Hematopoietic multipotent progenitor cell treated with erythropoietin and hydrocortisone succinate and interleukin-3 and kit ligand, for 4 days (in vitro differentiated cells): ENCODE data around the gene KLK15.
A peak's percentile ranks its signal among the peaks of the same experiment; 100 is the strongest.

ENCODE experiments used
- DNase-seq: peaks from one replicate; pipeline ENCODE4 v3.0.0-alpha.2; 2015

KLK15 gene

DNA sequence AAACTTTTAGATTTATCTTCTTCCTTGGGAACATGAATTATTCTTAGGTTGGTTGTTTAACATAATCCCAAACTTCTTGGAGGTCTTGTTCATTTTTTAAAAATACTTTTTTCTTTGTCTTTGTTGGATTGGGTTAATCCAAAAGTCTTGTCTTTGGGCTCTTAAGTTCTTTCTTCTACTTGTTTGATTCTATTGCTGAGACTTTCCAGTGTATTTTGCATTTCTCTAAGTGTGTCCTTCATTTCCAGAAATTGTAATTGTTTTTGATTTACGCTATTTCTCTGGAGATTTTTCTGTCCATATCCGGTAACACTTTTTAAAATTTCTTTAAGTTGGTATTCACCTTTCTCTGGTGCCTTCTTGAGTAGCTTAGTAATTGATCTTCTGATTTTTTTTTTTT lies 9.8 kb upstream of the KLK15 start:
- DNase-seq, result no peak

DNA sequence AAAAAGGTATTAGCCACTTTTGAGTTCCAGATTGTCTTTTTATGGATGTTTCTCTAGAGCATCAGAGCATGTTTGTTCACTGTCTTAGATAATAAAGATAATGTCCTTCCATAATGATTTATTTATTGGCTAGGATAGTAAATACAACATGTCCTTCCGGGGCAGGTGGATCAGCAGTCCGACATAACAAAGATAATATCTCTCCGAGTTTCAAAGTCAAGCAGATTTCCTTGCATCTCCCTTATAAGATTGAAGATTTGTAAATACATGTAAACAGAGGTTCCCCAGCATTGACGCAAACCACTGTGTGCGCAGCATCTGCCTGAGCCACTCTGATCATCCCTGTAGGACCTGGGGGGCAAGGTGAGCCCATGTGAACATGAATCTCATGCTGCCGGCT lies 8.8 kb upstream of the KLK15 start:
- no peak for DNase-seq

DNA sequence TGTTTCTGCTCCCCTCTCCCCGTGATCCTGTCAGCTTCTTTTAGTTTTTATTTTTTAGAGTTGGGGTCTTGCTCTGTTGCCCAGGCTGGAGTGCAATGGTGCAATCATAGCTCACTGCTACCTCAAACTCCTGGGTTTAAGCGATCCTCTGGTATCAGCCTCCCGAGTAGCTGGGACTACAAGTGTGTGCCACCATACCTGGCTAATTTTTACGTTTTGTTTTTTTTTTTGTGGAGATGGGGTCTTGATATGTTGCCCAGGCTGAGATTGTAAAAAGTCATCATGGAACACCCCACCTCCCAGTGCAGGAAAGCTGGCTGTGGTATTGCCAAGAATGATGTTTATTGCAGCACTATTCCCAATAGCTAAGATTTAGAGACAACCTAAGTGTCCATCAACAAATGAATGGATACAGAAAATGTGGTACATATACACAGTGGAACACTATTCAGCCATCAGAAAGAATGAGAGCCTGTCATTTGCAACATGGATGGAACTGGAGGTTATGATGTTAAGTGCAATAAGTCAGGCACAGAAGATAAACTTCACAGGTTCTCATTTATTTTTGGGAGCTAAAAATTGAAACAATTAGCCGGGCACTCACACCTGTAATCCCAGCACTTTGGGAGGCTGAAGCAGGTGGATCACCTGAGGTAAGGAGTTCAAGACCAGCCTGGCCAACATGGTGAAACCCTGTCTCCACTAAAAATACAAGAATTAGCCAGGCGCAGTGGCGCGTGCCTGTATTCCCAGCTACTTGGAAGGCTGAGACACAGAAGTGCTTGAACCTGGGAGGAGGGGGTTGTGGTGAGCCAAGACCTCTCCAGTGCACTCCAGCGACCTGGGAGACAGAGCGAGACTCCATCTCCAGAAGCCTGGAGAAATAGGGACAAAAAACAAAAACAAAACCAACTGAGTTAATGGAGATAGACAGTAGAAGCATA lies 6.6 kb upstream of the KLK15 start:
- DNase-seq, result no peak

DNA sequence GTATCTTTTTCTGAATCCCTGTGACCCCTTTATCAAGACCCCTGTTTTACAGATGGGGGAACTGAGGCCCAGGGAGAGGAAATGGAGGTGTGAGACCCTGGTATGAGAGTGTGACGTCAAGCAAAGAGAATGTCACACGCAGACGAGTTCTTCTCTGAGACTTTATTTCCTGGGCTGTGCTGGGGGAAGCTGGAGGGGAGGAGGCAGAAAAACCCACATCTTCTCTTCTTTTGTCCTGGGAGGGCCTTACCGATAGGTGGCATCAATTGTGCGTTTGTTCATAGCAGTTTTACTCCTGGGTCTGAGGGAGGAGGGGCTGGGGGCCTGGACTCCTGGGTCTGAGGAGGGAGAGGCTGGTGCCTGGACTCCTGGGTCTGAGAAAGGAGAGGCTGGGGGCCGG lies 4.9 kb upstream of the KLK15 start:
- DNase-seq, result peak; percentile 43

DNA sequence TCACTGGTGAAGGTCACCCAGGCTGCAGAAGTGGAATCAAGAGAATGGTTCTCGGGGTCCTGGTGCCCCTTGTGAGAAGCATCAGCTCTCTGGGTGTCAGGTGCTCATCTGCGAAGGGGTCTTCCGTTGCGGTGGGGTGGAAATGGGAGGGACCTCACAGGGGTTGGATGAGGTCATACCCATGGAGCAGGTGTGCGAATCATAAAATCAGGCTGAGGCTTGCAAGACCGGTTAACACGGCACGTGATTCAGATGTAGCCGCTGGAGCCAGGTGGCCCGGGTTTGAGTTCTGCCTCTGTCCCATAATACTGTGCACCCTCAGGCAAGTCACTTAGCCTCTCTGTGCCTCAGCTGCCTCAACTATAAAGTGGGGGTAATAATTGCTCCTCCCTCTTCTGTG lies 3.9 kb upstream of the KLK15 start:
- no peak for DNase-seq

DNA sequence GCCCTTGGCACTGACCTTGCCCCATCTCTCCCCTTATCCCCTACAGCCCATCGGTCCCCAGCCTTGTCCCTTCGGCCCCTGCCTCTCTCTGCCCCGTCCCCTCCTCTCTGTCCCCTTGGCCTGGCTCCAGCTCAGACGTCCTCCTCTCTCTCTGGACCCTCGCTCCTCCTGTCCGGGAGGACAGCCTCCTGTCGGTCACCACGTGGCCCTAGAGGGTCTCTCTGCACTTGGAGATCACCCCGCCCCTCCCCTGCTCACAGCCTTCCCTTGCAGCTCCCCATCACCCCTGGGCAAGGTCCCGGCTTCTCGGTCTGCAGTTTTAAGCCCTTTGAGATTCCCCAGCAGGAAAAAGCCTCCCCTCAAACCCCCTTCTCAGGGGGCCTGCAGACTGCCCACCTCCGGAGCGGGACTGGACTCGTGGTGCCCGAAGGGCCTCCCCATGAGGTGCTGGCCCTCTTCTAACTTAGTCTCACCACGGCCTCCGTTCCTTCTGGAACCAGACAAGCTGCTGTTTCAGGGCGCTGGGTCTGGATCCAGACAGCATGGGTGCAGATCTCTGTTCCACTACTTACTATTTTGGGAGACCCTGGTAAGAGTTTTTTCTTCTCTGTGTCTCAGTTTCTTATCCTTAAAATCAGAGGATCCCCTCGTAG lies 3.3 kb upstream of the KLK15 start:
- DNase-seq, result no peak

DNA sequence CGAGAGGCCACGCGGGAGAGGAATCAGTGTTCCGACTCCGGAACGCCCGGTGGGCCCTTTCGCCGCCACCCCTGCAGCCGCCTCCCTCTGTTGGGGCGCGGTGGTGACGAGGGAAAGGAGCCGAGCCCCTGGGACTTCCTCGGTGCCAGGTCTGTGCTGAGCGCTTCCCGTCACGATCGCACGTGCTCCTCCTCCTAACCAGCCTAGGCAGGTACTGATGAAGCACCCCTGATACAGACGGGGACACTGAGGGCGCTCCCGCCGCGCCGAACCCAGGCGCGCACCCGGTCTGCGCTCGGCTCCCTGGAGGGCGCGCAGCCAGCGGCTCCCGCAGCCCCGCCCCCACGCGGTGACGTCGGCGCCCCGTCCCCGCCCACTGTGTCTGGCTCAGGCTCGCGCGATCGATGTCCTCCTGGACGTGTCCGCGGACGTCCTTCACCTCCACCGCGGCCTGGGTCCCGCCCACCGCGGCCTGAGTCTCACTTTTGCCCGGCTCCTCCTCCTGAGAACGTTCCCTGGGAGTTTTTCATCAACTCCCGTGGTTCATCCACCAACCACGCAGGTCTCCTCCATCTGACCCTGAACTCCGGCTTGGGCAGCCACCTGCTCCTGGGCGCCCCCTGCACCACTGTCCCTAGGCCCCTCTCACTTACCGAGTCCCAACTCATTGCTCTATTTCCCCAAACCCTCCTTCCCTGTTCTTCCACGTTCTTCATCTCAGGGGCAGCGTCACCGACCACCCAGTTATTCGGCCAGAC lies 2.6 kb upstream of the KLK15 start:
- peak; percentile 71 for DNase-seq

DNA sequence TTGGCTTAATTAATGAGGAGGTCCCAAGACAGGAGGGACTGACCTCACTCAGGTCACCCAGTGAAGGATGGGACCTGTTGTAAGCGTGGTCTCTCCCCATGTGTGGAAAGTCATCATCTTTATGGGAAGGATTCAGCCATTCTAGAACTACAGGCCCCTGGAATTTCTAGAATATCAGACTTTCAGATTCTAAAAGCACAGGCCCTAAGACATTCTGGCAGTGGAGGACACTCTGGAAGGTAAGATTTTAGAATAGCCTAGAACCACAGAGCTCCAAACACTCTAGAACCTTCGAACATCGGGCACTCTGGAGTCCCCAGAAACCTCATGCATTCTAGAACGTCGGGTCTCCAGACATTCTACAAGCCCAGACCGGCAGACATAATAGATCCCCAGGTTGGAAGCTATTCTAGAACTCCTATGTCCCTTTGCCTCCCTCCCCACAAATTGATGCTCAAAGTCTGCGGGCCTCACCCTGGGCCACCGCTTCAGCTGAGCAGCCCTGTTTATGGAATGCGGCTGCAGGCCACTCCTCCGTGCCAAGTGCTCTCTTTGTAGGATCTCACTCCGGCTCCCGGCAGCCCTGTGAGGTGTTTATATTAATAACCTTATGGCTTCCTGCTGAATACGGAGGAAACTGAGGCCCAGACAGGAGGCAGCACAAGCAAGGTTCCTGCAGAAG lies 1.9 kb upstream of the KLK15 start:
- DNase-seq, result no peak

DNA sequence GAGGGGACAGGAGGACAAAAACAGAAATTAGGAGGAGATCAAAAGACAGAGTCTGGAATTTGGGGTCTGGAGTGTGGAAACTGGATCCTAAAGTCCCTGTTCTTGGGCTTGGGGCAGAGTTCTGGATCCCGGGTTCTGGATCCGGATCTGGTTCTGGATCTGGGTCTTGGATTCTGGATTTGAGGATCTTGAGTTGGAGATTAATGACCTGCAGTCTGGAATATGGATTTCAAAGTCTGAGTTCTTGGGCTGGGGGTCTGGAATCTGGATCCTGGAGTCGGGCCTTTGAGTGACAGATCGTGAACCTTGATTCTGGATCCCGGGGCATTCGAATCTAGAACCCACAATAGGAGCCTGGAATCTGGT lies 411 bp upstream of the KLK15 start:
- DNase-seq, result no peak

DNA sequence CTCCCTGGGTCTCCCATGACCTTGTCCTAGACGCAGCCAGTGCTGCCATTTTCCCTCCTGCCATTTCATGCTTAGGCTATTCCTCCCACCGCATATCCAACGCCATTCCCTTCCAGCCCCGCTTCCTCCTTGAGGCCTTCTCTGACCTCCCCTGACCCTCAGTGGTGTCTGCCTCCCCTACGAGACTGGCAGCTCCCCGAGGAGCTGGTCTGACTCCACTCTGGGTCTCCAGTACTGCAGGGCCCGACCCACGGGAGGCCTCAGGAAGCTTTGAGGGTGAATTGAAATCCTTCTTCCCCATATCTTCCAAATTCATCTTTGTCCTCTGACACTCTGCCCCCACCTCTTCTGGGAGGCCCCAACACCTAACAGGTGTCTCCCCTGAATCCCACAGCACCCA lies 708 bp downstream of the KLK15 start:
- DNase-seq, result no peak

DNA sequence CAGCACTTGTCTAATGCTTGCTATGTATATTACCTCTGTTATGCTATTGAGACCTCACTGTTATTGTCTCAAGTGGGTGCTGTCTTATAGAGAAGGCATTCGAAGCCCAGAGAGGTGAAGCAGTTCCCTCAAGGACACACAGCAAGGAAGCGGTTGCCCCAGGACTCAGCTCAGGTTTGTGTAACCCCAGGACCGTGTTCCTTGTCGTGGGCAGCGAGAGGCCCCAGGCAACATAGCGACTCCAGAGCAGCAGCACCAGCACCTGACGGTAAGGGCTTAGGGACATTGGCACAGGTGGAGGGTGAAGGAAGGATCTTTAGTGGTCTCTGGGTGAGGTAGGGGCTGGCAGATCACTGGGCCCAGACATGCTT lies 2.4 kb downstream of the KLK15 start:
- no peak for DNase-seq

DNA sequence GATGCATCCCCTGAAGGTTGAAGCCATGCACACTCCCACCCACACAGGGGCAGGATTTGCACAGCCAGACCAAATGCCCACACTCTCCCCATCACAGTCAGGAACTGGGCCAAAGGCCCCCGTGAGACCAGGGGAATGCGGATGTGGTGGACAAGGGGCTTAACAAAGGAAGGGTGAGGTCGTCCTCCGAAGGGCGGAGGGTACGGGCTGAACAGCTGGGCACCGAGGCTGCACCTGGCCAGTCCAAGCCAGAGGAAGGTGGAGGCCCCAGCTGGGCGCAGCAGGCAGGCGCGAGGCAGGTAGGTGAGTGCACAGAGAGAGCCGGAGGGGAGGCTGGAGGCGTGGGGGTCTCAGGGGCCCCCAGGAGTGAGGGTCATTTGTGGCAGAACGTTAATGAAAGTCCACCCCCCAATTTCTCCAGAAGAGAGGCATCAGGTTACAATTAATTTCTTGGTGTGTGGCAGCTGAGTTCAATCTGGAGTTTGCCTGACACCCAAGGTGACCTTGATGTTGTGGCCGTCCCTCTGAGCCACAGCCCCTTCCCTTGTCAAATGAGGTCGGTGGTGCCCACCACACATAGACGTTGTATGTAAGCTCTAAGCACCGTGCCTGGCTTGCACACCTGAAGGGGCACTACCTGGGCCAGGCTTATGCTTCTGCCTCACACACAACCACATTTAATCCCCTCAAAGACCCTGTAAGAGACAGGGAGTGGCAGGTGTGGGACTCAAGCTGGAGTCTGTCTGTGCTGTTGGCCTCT lies 2.9 kb downstream of the KLK15 start:
- DNase-seq, result no peak

DNA sequence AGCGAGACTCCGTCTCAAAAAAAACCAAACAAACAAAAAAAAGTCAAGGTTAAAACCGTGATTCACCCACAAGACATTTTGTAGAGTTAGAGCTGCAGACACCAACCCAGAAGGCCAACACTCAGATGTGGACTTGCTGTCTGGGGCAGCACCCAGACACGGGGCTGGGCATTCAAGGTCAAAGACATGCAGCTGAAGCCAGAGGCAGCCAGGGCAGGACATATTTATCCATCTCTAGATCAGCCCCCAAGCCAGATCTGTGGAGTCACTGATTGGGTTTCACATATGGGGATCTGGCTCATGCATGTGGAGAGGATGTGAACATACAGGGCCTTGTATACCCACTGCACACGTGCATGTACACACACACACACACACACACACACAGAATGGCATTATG lies 3.6 kb downstream of the KLK15 start:
- DNase-seq, result no peak

DNA sequence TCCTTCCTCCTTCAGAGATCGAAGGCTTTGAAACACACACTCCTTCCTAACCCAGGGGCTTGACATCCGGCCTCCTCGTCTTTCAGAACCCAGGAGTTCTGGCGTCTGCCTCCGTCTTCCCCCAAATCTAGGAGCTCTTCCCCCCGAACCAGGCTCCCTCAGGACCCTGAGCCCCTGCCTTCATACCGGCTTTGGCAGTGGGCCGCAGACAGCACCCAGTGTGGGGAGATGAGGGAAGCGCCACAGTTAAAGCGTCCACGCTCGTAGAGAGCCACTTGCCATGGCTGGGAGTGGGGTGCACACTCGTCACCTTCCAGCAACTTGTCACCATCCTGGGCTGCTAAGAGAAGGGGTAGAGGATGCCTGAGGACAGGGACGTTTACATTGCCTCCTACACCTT lies 5.9 kb downstream of the KLK15 start:
- no peak for DNase-seq

DNA sequence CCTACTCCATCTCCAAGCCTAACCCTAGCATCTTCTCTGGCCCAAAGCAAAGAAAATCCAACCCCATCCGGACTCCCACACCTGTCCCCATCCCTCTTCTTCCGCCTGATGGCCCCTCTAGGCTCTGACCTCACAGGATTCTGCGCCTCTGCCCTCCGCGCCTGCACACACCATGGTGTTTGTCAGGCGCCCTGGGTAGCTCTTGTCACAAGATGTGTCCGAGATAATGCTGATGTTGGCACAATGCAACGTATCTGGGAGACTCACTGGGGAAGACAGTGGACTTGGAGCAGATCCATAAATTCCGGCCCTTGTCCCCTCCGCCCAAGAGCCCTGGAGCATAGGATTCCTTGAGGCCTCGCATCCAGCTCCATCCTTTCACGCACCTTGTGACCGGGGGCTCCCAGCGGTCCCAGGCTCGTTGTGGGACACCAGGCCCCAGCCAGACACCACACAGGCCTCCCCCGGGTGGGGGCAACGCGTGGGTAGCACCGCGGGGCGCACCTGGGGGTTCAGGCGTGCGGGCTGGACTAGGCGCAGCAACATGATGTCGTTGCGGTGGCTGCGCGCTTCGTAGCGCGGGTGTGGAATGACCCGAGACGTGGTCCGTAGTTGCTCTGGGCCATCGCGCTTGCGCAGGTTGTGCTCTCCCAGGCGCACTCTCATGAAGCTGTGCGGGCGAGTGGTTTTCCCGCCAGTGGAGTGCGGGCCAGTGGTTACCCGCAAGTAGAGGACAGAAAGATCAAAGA lies 6.7 kb downstream of the KLK15 start:
- no peak for DNase-seq

DNA sequence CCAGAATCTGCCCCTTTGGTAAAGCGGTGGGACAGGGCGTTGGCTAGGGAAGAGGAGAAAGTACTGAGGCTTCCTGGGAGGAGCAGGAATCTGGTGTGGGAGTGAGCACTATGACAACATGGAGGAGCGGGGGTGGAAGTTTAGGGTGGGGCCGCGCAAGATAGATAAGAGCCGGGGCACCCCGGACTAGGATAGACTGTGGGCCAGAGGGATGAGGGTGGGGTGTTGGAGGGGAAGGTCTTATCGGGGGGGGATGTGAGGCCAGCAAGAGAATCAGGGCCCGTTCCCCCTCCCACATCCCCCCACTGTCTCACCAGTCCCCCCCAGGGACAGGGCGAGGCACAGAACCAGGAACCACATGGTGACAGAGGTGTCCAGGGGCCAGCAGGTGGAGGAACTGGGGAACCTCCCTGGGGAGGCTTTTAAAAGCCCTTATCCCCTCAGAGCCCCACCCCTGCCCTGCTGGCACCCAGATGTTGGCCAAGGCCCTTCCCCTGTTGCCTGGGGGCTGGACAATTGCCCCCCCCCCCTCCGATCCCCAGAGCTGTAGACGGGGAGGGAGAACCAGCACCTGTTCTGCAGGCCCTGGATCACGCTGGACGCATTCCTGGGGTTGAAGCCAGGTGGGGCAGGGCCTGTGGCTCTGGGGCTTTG lies 9.9 kb downstream of the KLK15 start, which contains the start of gene KLK1:
KLK1 (minus strand) TSS at position 399 of the 654 bp plus-strand sequence; CDS start at position 360, 39 bp downstream.
- DNase-seq, result no peak

DNA sequence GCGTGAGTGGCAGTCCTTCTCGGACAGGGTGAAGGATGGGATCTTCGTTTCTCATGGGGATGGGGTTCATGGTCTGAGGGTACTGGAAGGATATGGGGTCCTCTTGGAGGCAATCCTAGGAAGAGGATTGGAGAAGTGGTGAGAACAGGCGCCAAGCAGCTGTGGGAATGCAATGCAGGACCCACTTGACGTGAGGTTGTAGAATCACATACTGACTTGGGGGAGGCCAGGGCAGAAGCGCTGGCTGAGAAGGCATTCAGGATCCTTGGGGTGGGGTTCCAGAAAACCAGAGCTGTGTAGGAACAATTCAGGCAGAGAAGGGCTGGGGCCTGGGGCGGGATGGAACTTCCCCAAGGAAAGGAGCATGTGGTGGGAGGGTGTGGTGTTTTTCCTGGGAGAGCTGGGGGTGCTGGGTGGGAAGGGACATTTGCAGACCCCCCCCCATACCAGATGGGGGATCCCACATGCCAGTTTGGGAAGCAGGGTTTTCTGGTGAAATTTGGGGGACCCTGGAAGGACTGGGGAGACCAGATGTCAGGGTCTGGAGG lies 10.6 kb downstream of the KLK15 start:
- no peak for DNase-seq

DNA sequence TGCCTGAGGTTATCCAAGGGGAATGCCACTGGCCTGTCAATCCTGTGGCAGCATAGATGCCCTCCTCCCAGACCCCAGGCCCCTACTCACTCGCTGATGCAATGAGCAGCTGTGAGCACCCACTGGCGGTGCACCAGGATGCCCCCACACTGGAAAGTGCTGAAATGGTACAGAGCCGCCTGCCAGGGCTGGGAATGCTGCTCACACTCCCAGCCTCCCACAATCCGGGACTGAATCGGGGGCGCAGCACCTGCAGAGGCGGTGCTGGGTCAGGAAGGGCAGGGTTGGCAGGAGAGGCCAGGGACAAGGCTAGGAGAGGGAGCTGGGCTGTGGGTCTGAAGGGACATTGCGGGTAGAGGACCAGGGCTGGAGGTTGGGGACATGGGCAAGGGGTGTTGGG lies 11.8 kb downstream of the KLK15 start:
- DNase-seq, result no peak

DNA sequence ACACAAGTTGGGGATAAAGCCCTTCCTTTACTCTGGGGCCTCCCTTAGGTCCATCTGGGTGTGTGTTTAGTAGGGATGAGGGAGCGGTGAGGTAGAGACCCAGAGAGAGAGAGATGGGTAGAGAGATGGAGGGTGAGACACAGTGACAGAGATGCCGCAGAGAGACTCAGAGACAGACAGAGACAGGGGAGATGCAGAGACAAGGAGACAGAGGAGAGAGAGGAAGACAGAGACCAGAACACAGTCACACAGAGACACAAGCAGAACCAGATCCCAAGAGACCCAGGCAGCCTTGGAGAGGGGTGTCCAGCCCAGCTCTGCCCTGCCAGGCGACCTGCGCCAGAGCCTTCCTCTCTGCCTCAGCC lies 12.1 kb downstream of the KLK15 start:
- DNase-seq, result no peak

DNA sequence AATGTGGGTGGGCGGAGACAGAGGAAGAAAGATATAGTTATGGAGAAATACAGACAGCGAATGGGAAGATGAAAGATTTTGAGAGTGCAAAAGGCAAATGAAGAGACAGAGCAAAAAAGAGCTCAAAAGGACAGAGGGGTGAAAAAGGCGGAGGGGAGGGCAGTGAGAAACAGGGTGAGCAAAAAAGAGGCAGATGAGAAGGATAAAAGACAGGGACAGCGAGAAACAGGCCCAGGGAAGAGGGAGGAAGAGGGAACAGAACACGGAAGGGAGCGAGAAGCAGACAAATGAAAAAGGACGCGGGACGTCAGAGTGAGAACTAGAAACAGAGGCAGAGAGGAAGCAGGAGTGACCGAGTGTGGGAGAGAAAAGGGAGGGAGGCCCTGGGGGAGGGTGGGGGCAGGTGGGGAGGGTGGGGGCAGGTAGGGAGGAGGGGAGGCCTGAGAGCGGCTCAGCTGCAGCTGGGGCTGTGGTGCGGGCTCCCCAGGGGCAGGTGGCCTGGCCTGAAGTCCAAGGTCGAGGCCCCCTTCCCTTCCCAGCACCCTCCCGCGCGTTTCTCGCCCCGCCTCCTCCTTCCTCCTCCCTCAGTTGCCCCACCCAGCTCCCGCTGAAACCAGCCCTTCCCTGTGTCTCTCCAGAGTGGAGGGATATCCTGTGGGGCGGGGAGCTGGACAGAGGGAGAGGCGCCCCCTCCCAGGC lies 12.7 kb downstream of the KLK15 start:
- no peak for DNase-seq
